Measurements from ENCODE around the gene DUSP19.

DUSP19 gene

GRCh38 chr2:183126635-183127034 lies 48.1 kb downstream of the DUSP19 start:
- no peak for DNase-seq

DNA sequence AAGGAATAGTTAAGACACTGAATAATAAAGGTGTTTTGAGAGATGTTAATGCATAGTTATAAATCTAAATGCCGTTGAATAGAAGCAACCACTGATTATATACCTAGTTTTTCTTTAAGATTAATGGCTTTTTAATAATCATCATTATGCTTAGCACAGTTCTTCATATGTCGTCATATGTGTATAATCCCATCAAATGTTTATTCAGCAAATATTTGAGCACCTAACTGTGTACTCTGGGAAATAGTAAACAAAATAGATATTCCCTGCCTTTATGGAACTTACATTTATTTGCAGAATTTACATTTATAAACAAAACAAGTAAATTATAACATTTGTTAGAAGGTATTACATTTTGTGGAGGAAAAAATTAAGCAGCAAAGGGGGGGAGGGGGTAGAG lies 55.5 kb downstream of the DUSP19 start:
- no peak for DNase-seq

DNA sequence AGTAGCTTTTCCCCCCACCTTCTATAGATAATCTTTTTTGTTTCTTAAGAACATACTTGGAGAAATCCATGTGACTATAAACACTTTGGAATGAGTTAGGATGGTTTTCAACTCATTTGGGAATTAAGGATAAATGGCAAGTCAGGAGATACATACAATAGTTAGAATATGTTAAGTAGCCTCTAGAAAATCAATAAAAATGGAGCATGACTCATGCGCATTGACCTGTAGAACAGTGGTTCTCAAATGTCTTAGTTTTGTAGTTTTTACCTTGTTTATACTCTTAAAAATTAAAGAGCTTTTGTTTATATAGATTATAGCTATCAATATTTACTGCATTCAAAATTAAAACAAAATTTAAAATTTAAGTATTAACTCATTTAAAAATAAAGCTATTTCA lies 70.4 kb downstream of the DUSP19 start:
- no peak for DNase-seq

GRCh38 chr2:183149489-183149888 lies 70.9 kb downstream of the DUSP19 start:
- no peak for DNase-seq

Data from CD4-positive, alpha-beta T cell treated with Interferon gamma for 1 hour (primary cell).